CD1c-positive myeloid dendritic cell (primary cell): Measurements from ENCODE around the gene CARD9.
A peak's percentile ranks its signal among the peaks of the same experiment; 100 is the strongest.

ENCODE experiments used
- DNase-seq: peaks from one replicate; pipeline ENCODE4 v3.0.0-alpha.2; 2016; ENCODE audit errors: extremely low spot score

The CARD9 gene

DNA sequence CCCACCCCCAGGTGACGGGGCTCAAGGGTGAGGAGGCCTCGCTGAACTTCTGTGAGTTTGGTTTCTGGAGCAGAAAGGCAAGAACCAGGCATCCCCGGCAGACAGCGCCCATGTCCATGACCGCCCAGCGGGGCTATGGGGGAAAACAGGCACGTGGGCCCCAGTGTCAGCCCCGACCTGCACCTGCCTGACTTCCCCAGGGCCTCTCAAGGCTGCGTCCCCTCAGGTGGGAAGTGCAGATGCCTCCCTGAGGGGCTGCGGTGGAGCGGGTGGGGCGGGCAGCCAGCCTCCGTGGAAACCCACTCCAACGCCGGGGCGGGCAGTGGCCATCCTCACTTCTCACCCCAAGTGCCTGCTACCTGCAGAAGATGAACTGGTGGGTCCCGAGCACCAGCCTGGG, 6.9 kb upstream of the CARD9 start:
- no peak for DNase-seq

DNA sequence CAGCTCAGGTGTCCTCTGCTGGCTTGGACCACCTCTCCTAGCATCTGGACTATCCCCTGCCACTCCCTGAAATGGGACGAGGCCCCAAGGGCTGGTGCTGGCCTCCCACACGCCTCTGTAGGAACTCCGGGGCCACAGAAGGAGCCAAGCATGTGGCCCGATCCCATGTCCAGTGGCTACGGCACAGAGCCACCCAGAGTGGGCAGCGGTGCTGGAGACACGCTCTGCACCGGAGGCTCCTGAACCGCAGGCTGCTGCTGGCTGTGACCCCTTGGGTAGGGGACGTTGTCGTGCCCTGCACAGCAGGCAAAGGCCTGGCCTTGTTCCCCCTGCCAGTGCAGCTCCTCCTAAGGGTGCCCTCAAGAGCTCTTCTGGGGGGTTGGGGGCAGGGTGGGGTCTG, 6.4 kb upstream of the CARD9 start:
- DNase-seq, result no peak

DNA sequence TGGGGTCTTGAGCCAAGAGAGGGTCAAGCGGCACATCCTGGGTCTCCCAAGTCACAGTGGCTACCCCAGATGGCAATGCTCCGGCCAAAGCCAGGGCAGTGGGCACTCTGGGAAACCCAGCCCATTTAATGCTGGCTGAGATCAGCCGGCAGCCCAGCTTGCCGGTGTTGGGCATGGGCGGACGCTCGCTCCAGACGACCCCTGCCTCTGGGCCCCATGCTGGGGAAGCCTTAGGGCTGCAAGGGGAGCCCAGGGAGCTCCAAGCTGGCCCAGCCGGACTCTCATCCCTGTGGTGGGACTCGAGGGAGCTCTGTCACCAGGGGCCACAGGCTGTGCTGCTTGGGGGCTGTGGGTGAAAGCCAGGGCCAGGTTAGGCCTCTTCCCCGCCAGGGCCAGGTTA, 5.9 kb upstream of the CARD9 start:
- DNase-seq, result no peak

DNA sequence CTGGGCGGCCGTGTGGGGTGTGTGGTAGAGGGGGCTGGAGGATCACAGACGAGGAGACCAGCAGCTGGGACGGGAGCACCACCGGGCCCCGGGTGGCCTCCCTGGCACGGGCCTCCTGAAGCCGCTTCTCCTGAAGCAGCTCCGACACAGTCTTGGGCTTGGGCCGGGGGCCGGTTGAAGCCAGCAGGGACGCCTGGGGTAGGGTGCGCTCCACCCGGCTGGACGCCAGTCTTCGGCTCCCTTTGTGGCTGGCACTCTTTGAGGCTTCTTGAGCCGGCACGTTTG, 5.5 kb upstream of the CARD9 start:
- no peak for DNase-seq

DNA sequence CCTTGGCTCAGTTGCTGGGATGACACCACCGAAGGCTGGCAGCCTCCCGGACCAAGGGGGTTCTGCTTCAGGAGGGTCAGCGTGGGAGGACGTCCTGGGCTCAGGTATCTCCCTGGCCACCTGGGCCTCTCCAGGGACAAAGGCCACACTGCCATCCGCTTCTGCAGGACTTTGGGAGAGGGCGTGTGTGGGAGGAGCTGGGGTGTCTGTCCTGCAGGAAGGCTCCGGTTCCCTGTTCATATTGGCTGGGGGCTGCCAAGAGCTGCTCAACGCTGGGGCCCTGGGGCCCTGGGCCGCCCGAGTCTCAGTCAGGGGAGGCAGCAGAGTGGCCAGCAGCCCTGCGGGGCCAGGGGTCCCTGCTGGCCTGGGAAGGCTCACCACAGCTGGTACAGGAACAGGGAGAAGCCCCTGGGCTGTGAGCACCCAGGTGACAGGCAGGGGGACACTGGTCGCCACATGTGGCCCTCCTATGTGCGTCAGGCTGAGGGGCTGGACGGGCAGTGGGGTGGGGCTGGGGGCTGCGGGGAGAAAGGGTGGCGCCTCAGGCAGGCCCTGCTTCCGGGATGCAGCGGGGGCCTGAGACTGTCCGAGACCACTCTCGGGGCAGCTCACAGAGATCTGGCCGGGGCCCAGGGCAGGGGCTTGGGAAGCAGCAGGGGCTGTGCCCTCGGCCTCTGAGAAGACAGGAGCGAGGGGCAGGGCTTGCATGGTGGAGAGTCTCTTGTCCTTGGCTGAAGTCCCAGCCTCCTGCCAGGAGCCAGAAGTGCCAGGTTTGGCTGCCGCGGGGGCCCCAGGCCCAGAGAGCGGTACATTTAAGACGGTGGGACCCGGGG, 4.9 kb upstream of the CARD9 start:
- no peak for DNase-seq

DNA sequence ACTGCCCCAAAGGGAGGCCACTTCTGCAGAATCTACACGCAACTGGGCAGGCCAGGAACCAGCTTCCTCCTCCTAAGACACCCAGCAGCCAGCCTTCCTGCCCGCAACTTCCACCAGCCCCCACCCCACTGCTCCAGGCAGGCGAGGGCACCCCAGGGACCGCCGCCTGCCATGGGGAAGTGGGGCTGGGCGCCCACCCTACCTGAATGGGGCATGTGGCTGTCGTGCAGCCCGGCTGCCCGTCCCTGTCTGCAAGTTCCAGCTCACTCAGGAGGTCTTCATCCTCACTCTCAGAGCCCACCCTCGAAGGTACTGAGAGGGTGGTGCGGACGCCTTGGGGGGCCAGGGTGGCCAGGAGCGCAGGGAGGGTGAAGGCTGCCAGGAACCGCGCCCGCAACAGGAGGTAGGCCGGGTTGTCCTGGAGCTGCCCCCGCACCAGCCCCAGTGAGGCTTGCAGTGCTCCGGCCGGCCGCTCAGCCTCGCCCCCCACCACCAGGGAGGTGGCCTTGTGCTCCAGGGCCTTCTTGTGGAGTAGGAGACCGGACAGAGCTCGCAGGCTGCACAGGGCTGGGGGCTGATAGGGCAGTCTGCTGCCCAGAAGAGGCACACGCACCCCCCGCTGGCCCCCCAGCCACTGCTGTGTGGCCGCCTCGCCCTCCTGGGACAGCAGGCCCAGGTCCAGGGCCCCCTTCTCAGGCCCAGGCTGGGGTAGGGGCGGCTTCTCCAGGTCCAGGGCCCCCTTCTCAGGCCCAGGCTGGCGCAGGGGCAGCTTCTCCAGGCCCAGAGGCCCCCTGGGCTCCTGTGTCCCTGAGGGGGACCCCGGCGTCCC, 4.1 kb upstream of the CARD9 start:
- peak; percentile 69 for DNase-seq

DNA sequence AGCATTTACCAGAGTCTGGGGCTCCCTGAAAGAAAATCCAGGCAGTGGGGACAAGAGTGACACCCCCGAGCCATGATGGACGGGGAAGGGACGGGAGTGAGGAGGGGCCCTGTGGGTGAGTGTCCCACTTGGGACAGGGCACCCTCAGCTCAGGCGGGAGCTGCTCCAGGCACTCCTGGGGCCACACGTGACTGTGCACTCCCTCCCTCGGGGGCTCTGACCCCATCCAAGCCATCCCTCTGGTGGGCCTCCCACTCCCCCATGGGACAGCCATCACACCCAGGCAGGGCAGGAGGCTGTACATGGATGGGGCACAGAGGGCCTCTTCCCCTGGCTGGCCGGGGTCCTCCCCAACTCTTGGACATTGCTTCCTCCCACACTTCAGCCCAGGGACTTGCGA, 3.0 kb upstream of the CARD9 start:
- no peak for DNase-seq

DNA sequence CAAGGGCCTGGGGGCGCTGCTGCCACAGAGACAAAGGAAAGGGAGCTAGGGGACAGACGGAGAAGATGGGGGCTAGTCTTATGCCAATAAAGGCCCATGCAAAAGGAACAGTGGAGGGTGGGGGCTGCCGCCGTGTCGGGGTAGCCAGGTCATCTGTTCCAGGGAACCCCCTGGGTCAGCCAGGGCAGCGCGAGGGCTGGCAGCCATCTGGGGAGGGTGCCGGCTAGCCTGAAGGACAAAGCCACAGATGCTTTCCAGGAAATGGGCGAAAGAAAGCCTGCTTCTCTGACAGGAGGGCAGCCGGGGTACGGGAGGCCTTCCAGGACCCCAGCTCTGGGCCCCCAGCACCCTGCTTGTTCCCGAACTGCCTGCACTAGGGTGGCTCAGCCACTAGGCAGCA, 1.6 kb upstream of the CARD9 start:
- DNase-seq, result no peak

DNA sequence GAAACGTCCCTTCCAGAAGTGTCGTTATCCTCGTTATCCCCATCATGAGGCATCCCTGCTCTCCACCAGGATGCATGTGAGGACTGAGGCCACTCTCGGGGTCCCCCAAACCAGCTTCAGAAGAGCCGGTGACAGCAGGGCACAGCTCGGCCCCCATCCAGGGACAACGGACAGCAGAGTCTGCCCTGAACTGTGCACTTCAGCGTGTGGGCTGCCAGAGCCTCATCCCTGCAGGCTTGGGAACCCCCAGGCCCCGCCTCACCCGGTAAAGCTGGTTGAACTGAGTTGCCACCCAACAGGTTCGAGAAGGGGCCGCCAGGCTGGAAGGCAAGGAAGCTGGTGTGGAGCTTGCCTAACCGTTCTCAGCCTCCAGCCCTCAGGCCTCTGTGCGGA, 710 bp upstream of the CARD9 start:
- DNase-seq, result no peak

DNA sequence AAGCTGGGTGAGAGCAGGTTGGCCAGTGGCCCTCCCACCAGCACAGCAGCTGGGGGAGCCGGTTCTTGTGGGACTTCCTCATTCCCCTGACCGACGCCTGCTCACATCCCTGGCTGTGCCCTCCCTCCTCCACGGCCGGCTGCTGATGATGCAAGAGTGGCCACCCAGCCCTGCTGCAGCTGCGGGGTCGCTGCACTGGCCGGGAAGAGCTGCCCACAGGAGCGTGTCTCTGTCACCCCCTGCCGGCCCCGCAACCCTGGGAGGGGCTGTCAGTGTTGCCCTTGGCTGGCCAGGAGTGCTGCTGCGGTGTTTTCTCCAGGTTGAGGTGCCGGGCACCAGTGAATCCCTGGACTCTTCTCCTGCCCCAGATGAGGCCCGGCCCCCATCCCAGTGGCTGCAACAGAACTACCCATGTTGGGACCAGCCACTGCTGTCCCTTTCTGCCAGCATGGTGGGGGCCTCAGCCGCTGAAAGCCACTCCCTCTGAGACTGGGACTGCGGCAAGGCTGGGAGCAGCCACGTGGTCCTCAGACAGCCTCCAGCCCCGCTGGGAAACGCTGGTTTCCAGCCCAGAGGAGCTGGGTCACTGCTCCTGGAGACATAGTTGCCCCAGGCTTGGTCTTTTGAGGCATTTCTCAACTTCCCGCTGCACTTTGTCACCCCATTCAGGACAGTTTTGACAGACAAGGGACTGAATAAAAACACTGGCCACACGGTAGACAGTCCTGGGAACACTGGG, 739 bp downstream of the CARD9 start:
- peak; percentile 87 for DNase-seq

DNA sequence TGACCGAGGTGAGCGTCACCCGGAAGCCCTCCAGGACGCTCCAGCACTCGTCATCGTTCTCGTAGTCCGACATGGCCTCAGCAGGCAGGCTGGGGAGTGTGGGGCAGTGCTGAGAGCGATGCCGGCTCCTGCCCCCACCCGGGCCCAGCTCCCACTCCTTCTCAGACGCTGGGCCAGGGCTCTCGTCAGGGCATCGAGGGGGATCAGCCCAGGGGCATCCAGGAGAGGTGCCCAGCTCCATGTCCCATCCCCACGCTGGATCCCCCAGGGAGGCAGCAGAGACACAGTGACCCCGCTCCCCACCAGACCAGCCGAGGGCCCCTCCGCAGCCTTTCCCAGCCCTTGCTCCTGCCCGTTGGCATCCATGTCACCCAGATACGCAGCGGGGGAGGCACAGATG, 1.5 kb downstream of the CARD9 start:
- DNase-seq, result no peak

DNA sequence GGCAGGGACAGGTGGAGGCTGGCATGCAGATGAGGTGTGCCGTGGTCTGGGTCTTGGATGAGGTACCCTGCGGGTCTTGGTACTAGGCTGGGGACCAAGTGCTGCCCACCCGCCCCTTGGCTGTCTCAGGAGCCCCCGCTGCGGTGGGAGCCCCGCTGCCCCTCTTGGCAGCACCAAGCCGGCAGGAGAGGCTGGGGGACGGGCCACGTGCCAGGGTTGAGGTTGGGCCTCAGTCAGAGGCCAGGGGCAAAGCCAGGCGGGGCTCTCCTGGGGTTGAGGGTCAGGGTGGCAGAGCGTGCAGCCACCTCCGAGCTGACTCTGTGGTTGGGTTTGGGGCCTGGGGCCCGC, 2.0 kb downstream of the CARD9 start:
- no peak for DNase-seq

DNA sequence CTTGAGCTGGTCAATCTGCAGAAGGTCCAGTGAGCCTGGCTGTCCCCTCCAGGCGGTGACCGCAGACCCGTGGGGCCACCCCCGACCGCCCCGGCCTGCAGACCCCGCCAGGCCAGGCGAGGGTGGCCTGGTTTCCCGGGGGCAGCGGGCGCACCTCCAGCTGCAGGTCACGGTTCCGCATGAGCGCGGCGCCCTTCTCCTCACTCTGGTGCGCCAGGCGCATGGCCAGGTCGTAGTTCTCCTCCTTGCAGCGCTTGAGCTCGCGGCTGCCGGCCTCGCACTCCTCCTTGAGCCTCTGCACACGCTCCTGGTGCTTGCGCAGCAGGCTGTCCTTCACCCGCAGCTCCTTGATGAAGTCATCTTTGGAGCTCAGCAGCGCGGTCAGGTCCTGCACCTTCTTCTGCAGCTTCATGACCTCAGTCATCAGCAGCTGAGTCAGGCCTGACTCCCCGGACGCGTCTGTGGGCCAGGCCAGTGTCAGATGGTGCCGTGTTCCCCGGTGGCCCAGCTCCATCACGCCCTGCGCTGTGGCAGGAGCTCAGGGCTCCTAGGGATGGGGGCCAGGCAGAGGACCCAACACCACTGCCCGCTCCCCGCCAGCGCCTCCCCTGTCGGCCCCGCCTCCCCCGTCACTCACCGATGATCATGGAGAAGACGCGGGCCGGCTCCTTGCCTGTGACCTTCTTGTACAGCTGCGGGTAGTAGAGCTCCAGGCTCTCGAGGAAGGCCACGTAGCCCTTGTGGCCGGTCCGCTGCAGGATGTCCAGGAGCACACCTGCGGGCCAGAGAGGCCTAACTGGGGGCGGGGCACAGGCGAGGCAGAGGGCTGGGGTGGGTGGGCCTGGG, 2.6 kb downstream of the CARD9 start:
- DNase-seq, result no peak

DNA sequence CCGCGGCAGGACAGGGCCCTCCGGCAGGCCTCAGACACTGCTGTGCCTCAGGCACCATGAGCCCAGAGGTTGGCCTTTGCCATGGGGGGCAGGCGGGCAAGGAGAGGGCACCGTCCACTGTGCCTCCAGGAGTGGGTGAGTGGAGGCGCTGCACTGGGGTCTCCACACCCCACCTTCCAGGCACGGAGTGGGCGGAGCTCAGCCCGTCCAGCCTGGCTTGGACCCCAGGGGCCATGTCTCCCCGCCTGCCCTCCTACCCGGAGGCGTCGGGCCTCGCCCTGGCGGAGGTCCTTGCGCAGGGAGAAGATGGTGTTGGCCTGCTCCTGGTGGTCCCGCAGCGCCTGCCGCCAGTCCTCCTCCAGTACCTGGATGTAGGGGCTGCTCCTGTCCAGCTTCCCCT, 3.4 kb downstream of the CARD9 start:
- DNase-seq, result no peak

DNA sequence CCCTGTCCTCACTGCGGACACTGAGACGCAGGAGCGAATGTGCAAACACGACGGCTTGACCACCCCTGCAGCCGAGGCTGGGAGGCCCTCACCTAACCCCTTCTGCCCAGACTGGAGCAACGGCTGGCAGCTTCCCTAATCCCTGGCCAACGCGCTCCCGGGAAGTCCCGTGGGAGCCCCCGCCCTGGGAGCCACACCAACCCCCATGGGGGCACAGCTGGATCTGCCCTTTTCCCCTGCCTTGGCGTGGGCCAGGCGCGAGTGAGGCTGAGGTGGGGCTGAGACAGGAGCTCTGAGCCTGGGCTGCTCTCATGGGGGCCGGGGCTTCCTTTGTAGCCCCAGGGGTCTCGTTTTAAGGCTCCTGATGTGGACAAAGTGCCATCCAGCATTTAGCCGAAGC, 5.3 kb downstream of the CARD9 start:
- no peak for DNase-seq

DNA sequence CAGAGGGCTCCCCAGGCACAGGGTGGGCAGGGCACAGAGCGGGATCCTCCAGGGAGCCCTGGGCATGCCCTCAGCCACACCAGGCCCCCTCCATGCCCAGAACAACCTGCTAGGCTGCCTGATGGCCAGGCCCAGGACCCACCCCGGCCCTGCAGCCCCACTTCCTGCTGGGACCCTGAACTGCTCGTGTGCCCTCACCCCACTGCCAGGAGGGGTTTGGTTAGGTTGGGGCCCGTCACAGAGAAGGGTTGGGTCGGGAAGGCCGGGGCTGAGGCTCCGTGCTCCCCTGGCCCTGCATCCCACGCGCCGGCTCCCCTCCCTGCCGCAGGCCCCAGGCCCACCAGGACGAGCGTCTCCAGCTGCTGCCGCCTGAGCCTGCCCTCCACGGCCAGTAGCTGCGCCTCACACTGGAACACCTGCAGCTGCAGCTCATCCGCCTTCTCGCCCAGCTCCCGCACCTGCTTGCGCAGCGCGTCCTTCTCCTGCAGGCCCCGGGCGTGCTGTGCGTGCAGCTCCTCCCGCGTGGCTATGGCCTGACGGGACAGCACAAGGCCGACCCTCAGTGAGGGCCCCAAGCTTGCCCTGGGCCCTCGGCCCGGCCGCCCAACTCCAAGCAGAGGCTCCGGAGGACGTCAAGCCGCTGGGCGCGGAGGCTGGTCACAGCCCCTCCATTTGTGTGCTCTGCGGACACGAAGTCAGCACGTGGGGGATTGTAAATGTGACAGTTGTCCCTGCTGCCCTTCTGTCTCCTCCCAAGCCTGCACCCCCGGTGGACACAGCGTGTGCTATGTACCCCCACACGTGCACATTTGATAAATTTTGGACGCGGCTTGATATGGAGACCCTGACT, 5.9 kb downstream of the CARD9 start:
- DNase-seq, result no peak

DNA sequence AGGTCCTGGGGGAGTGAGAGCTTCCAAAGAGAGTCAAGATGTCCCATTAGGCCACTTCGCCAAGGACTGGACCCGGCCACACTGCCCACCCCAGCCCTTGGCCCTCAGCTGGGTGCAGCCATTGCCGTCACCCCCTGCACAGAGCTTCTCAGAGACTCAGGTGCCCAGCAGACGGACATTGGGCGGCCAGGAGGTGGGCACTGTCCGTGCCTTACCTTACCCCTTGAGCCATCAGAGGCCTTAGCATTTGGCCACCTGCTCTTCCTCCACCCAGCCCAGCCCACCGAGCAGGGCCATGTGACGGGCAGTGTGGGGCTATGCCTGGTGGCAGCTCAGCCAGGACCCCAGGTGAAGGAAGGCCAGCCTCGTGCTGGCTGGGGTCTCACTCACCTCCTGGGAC, 6.6 kb downstream of the CARD9 start:
- DNase-seq, result no peak

DNA sequence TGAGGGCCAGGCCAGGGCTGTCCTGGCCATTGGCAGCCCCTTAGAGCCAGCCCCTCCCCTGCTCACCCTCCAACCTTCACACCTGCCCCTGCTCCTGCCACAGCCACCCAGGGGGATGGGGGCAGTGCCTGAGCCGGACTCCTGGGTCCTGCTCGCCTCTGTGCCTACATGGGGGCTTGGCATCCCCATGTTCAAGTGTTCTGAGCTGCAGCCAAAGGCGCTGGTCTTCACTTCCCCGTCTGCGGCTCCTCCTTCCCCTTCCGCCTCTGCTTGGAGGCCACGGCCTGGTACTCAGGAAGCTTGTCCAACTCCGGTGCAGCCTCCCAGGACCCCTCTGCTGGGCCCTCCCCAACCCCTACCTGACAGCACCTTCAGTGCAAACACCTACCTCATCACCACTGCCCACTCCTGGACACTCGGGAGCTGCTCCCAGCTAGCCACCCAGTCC, 7.7 kb downstream of the CARD9 start:
- peak; percentile 60 for DNase-seq

DNA sequence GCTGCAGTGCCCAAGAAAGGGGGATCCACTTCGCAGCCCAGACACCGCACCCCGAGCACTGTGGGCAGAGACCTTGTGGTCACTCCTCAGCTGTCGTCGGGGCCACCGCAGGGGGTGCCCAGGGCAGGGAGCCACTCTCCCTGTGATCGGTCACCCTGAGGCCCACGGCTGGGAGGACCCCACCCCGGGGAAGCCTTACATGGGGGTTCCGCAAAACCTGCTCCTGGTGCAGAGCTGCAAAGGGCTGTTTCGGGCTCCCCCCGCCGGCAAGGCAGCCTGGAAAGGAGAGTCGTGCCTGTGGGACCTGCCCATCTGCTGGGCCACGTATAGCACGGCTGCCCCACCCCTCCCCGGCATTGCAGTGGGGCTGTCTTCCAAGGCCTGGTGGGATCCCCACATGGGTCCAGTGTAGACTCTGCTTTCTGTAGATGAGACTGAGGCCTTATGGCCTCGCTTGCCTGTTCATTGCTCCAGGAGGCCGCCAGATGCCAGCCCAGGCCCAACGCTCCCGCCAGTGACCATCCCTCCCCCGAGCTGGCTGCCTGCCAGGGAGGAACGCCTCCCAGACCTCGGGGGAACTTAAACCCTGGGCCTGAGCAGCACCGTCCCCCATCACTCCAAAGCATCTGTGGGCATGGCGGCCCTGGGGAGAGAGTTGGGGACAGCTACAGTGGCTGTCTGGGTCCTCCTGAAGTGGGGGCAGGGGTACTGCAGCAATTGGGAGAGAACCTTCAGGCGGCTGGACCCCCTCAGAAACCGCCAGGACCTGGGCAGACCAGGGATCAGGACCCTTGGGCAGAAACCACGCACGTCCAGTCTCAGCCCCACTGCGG, 8.3 kb downstream of the CARD9 start:
- DNase-seq, result peak; percentile 7
